ENCODE data around the gene BORCS5.

Gene BORCS5

GRCh38 chr12:12511021-12511783, 154.3 kb downstream of the BORCS5 start:
- H3K36me3 ChIP-seq (ENCODE audit: insufficient read depth, low read length), result no peaks in the 10 kb centered on the region
- no peak for TF ChIP-seq CTCF (conservative IDR thresholded peaks at IDR 0.05; ENCODE audit: low read length)
- no peaks in the 10 kb centered on the region for H4K20me1 ChIP-seq (ENCODE audit: insufficient read depth, low read length, poor library complexity, severe bottlenecking)
- no peaks in the 10 kb centered on the region for H3K79me2 ChIP-seq (ENCODE audit: insufficient read depth, low read length)
- H3K9ac ChIP-seq (ENCODE audit: low read depth, low read length, poor library complexity, severe bottlenecking), result no peak overlapping the region
- H3K4me2 ChIP-seq (ENCODE audit: low read depth, low read length, poor library complexity, severe bottlenecking), result no peak overlapping the region
- no peaks in the 10 kb centered on the region for H3F3A ChIP-seq (ENCODE audit: low read depth)
- H3K9me3 ChIP-seq (ENCODE audit: insufficient read depth, low read depth, low read length), result no peaks in the 10 kb centered on the region
- H2AFZ ChIP-seq (ENCODE audit: low read length), result no peak overlapping the region
- H3K27me3 ChIP-seq (ENCODE audit: insufficient read depth, low read length, poor library complexity, severe bottlenecking), result no peaks in the 10 kb centered on the region
- H3K9me2 ChIP-seq (replicated peaks; ENCODE audit: low read depth, low read length), result no peaks in the 10 kb centered on the region
- no peak overlapping the region for H3K4me3 ChIP-seq (ENCODE audit: low read length, poor library complexity, severe bottlenecking)
- H3K4me1 ChIP-seq (ENCODE audit: insufficient read depth, low read length, poor library complexity, severe bottlenecking), result no peaks in the 10 kb centered on the region

- no peak overlapping the region for H3K4me3 ChIP-seq (ENCODE audit: low read length, poor library complexity, severe bottlenecking)
- H3K79me2 ChIP-seq (ENCODE audit: insufficient read depth, low read length), result no peaks in the 10 kb centered on the region
- TF ChIP-seq EZH2phosphoT487 (IDR thresholded peaks at IDR 0.05; ENCODE audit: borderline replicate concordance), result no peak
- TF ChIP-seq CTCF (conservative IDR thresholded peaks at IDR 0.05; ENCODE audit: low read length), result no peak
- H3K36me3 ChIP-seq (ENCODE audit: insufficient read depth, low read length), result no peaks in the 10 kb centered on the region
- no peaks in the 10 kb centered on the region for H3F3A ChIP-seq (ENCODE audit: low read depth)
- no peaks in the 10 kb centered on the region for H3K9me3 ChIP-seq (ENCODE audit: insufficient read depth, low read depth, low read length)
- no peak overlapping the region for H2AFZ ChIP-seq (ENCODE audit: low read length)
- H3K4me1 ChIP-seq (ENCODE audit: insufficient read depth, low read length, poor library complexity, severe bottlenecking), result no peaks in the 10 kb centered on the region
- no peaks in the 10 kb centered on the region for H3K9me2 ChIP-seq (replicated peaks; ENCODE audit: low read depth, low read length)
- no peak overlapping the region for H3K9ac ChIP-seq (ENCODE audit: low read depth, low read length, poor library complexity, severe bottlenecking)
- H4K20me1 ChIP-seq (ENCODE audit: insufficient read depth, low read length, poor library complexity, severe bottlenecking), result no peaks in the 10 kb centered on the region
- no peaks in the 10 kb centered on the region for H3K27me3 ChIP-seq (ENCODE audit: insufficient read depth, low read length, poor library complexity, severe bottlenecking)
- H3K4me2 ChIP-seq (ENCODE audit: low read depth, low read length, poor library complexity, severe bottlenecking), result no peak overlapping the region
These were observed 155.2 kb downstream of the BORCS5 start for GRCh38 chr12:12511895-12512711.

GRCh38 chr12:12513416-12514006, 156.6 kb downstream of the BORCS5 start:
- Histone ChIP-seq H3K9ac (ENCODE audit: low read depth, low read length, poor library complexity, severe bottlenecking) (no peak overlapping the region), H3K4me3 (ENCODE audit: low read length, poor library complexity, severe bottlenecking) (no peak overlapping the region), H3K4me2 (ENCODE audit: low read depth, low read length, poor library complexity, severe bottlenecking) (no peak overlapping the region), H3F3A (ENCODE audit: low read depth) (no peaks in the 10 kb centered on the region), H4K20me1 (ENCODE audit: insufficient read depth, low read length, poor library complexity, severe bottlenecking) (no peaks in the 10 kb centered on the region), H3K9me3 (ENCODE audit: insufficient read depth, low read depth, low read length) (no peaks in the 10 kb centered on the region), H3K27me3 (ENCODE audit: insufficient read depth, low read length, poor library complexity, severe bottlenecking) (no peaks in the 10 kb centered on the region), H2AFZ (ENCODE audit: low read length) (no peak overlapping the region), H3K79me2 (ENCODE audit: insufficient read depth, low read length) (no peaks in the 10 kb centered on the region), H3K9me2 (replicated peaks; ENCODE audit: low read depth, low read length) (no peaks in the 10 kb centered on the region), H3K36me3 (ENCODE audit: insufficient read depth, low read length) (no peaks in the 10 kb centered on the region), H3K4me1 (ENCODE audit: insufficient read depth, low read length, poor library complexity, severe bottlenecking) (no peaks in the 10 kb centered on the region)
- TF ChIP-seq EZH2phosphoT487 (IDR thresholded peaks at IDR 0.05; ENCODE audit: borderline replicate concordance) (no peak), CTCF (conservative IDR thresholded peaks at IDR 0.05; ENCODE audit: low read length) (no peak)

Measured in Loucy (cell line).